Mesothelial cell of epicardium (in vitro differentiated cells): Measurements from ENCODE around the gene SYK. TPM values are rescaled to one million over a fixed set of nuclear protein-coding genes. Genes with fewer than 3 reads are reported as not detected.
"Not testable (repeated sequence)": the region's sequence is repeated elsewhere in the genome, so short reads cannot be mapped to it uniquely, and the experiment has no call there.

Experiments used
- DNase-seq, 2 experiments: peaks; one replicate each; pipeline ENCODE4 v3.0.0; 2021; ENCODE audit warnings: low spot score in 2 of 2; ENCODE audit not compliant: unreplicated experiment in 2 of 2
- H3K27ac Mint-ChIP-seq: 2 replicates; pipeline ENCODE4 v1.8.0; 2021; ENCODE audit warnings: mixed read lengths
- H3K27me3 Mint-ChIP-seq: 2 replicates; pipeline ENCODE4 v1.8.0; 2021; ENCODE audit warnings: low read depth, mixed read lengths
- H3K36me3 Mint-ChIP-seq: 2 replicates; pipeline ENCODE4 v1.8.0; 2021; ENCODE audit warnings: mixed read lengths
- H3K4me1 Mint-ChIP-seq: 2 replicates; pipeline ENCODE4 v1.8.0; 2021; ENCODE audit warnings: mixed read lengths
- H3K4me3 Mint-ChIP-seq: 2 replicates; pipeline ENCODE4 v1.8.0; 2021; ENCODE audit warnings: mild to moderate bottlenecking, moderate library complexity, mixed read lengths
- H3K9me3 Mint-ChIP-seq: 2 replicates; pipeline ENCODE4 v1.8.0; 2021; ENCODE audit warnings: mixed read lengths
- total RNA-seq: library from RNA; stranded (reverse); gene quantifications from 3 replicates; pipeline ENCODE4 v1.2.1, GENCODE V29; 2021
- TF ChIP-seq, protein P1 (sequence below): fragments of 200-600 bp; sonication (generic); IDR thresholded peaks from one replicate; pipeline ENCODE4 v1.5.0; 2021; ENCODE audit warnings: antibody characterized with exemption; ENCODE audit not compliant: unreplicated experiment

The SYK gene
- total RNA-seq, 1 donor from 2014 or later = 3.8 TPM

DNA sequence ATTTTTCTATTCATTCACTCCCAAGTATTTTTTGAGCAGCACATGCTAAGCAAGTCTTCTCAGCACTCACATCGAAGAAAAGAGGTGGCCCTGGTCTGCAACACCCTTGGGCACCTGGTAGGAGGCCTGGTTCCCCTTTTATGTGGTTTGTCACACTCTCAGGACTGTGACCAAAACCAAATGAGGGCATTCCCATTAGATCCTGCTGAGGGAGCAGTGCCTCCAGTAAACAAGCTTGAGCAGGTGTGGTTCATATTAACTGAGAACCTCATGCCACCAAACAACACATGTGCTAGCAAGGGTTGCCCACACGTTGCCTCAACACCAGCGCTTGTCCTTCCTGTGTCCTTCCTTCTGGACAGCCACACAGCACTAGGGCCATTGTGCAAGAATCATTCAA is 26.9 kb upstream of the SYK start:
- TF ChIP-seq, protein P1, sequence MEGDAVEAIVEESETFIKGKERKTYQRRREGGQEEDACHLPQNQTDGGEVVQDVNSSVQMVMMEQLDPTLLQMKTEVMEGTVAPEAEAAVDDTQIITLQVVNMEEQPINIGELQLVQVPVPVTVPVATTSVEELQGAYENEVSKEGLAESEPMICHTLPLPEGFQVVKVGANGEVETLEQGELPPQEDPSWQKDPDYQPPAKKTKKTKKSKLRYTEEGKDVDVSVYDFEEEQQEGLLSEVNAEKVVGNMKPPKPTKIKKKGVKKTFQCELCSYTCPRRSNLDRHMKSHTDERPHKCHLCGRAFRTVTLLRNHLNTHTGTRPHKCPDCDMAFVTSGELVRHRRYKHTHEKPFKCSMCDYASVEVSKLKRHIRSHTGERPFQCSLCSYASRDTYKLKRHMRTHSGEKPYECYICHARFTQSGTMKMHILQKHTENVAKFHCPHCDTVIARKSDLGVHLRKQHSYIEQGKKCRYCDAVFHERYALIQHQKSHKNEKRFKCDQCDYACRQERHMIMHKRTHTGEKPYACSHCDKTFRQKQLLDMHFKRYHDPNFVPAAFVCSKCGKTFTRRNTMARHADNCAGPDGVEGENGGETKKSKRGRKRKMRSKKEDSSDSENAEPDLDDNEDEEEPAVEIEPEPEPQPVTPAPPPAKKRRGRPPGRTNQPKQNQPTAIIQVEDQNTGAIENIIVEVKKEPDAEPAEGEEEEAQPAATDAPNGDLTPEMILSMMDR = no peak
- Mint-ChIP-seq H3K27ac (no peak overlapping the region), H3K9me3 (peaks cover 9% of the 10 kb centered on the region), H3K4me3 (no peak overlapping the region), H3K27me3 (no peaks in the 10 kb centered on the region), H3K36me3 (no peaks in the 10 kb centered on the region), H3K4me1 (no peaks in the 10 kb centered on the region)
- no peak for DNase-seq

DNA sequence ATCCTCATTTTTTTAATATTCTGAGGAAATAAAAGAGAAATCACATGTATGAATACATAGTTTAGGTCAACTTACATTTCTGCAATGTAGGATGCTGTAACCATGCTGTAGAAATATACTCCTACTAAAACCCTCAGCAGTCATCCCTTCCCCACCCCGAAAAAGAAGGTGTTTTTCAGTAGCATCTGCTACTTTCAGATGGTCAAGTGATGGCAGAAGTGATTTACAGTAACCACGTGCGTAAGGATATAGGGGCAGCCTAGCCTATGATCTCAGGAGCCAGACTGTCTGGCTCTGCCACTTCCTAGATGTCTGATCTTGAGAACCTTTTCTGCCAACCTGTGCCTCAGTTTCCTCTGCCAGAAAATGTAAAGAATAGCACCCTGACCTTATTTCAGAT is 26.0 kb upstream of the SYK start:
- TF ChIP-seq, protein P1 = no peak
- H3K4me3 Mint-ChIP-seq = no peak overlapping the region
- no peaks in the 10 kb centered on the region for H3K4me1 Mint-ChIP-seq
- H3K27ac Mint-ChIP-seq = no peak overlapping the region
- H3K9me3 Mint-ChIP-seq = peaks cover 3% of the 10 kb centered on the region
- no peaks in the 10 kb centered on the region for H3K36me3 Mint-ChIP-seq
- no peak for DNase-seq
- H3K27me3 Mint-ChIP-seq = no peaks in the 10 kb centered on the region

DNA sequence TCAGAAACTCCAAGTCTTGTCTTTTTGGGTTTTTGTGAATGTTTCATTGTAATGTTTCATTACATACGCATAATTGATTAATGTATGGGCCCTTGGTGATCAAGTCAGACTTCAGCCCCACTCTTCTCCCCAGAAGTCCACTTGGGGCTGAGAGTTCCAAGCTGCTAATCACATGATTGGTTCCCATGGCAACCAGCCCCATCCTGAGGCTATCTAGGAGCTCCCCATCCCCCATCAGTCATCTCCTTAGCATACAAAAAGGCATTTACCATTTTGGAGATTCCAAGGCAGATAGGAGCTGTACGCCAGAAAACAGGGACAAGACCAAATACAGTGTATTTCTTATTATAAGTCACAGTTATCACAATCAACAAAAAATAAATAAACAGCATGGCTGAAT is 22.9 kb upstream of the SYK start:
- Mint-ChIP-seq H3K27ac (no peak overlapping the region), H3K27me3 (no peaks in the 10 kb centered on the region), H3K4me3 (no peak overlapping the region), H3K4me1 (peaks cover 11% of the 10 kb centered on the region), H3K36me3 (no peaks in the 10 kb centered on the region), H3K9me3 (peaks cover 3% of the 10 kb centered on the region)
- DNase-seq = no peak
- TF ChIP-seq, protein P1 = no peak

DNA sequence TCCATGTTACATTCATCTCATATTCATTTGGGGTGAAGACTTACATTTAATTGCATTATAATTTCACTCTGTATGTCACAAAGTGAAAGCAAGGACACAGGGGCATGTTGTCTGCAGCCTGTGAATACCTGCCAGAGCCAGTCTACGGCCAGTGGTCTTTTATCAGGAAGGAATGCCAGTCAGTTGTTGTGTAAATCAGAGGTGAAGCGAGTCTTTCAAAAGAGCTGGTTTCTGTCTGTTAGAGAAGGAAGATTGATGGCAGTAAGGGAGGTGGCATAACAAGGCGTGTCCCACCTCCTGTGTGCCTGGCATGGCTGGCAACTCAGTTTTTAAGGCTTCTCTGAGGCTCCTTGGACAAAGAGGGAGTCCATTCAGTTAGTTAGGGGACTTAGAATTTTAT is 18.1 kb upstream of the SYK start:
- no peak for DNase-seq
- Mint-ChIP-seq H3K4me3 (no peak overlapping the region), H3K27ac (no peak overlapping the region), H3K36me3 (no peaks in the 10 kb centered on the region), H3K9me3 (peaks cover 3% of the 10 kb centered on the region), H3K27me3 (no peaks in the 10 kb centered on the region), H3K4me1 (peaks cover 12% of the 10 kb centered on the region)
- TF ChIP-seq, protein P1 = no peak

GRCh38 chr9:90783964-90784363 is 17.7 kb upstream of the SYK start:
- H3K4me1 Mint-ChIP-seq = peaks cover 12% of the 10 kb centered on the region
- no peak overlapping the region for H3K27ac Mint-ChIP-seq
- no peak overlapping the region for H3K4me3 Mint-ChIP-seq
- H3K27me3 Mint-ChIP-seq = no peaks in the 10 kb centered on the region
- H3K9me3 Mint-ChIP-seq = peaks cover 1% of the 10 kb centered on the region
- TF ChIP-seq, protein P1 = no peak
- no peaks in the 10 kb centered on the region for H3K36me3 Mint-ChIP-seq
- no peak for DNase-seq

DNA sequence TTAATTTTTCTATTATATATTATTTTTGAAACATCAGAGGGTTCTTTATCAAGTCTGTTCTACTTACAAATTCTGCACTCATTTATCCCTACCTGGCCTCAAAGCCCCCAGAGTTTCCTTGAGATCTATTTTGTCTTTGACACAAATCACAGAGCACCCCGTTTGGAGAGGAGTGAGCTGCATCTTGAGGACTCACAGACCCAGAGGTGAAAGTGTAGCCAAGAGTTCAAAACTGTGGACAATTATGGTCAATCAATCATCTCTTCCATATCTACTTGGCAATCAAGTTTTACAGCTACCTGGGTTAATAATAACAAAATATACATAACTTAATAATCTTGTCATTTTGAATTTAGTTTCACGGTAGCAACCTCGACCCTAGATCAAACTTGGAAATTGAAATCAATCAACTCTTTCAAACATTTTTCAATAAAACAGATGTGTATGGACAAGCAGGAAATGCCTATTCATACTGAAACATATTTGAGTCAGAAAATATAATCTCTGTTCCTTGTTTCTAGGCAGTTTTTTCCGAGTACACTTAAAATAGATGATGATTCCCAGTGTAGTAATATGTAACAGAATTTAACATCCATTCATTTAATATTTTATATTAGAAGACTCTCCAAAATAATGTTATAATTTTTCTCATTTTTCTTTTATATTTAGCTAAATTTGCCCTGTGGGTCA is 13.7 kb upstream of the SYK start:
- no peak for DNase-seq
- no peaks in the 10 kb centered on the region for H3K27me3 Mint-ChIP-seq
- TF ChIP-seq, protein P1 = no peak
- H3K36me3 Mint-ChIP-seq = no peaks in the 10 kb centered on the region
- no peak overlapping the region for H3K27ac Mint-ChIP-seq
- peaks cover 8% of the 10 kb centered on the region for H3K4me1 Mint-ChIP-seq
- H3K4me3 Mint-ChIP-seq = no peak overlapping the region
- no peaks in the 10 kb centered on the region for H3K9me3 Mint-ChIP-seq

DNA sequence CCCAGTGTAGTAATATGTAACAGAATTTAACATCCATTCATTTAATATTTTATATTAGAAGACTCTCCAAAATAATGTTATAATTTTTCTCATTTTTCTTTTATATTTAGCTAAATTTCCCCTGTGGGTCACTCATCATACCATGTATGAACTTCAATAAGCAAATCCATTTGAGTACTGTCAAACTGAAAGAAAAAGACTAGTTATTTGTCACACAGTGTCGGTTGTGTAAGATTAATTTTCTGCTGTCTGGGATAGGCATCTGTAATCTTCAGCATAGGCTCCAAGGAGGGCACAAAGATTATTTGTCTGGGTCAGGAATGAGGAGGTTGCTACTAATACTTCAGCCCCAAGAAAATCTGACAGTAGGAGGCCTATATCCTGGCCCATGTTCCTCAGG is 13.1 kb upstream of the SYK start:
- not testable (repeated sequence) for H3K4me1 Mint-ChIP-seq, H3K27me3 Mint-ChIP-seq, H3K36me3 Mint-ChIP-seq

More for the DNA sequence above, 13.1 kb upstream of the SYK start:
- DNase-seq, H3K9me3 Mint-ChIP-seq, H3K27ac Mint-ChIP-seq, H3K4me3 Mint-ChIP-seq: not testable (repeated sequence)
